ENCODE measurements around the gene PKIG. TPM values are rescaled to one million over a fixed set of nuclear protein-coding genes. Genes with fewer than 3 reads are reported as not detected.
A peak's percentile ranks its signal among the peaks of the same experiment; 100 is the strongest.

The PKIG gene
- total RNA-seq, 2 donors from 2014 or later, result 24.4 to 46.1 TPM

DNA sequence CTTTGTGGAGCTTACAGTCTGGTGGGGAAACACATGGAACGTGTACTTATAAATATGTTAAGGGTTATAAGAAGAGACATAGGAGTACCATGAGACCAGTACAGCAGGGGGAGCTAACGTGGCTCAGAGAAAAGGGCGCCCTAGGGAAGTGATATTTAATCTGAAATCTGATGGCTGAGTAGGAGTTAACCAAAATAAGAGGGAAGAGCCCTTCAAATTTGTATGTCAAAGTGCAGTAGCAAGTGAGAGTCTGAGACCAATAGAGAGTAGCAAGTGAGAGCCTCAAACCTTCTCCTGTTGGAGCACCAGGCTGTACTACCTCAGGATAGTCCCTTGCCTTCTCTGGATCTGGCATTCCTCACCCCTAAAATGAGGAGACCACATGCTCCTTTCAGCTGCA, 6.1 kb upstream of the PKIG start:
- Histone ChIP-seq H3K9me3 (no peaks in the 10 kb centered on the region), H3K9ac (ENCODE audit: low read depth in 2 of 2, low read length in 2 of 2) (no peak overlapping the region), H3K27ac (no peak overlapping the region), H3K27me3 (no peaks in the 10 kb centered on the region), H3K36me3 (no peaks in the 10 kb centered on the region), H3K4me3 (no peak overlapping the region), H3K4me1 (no peaks in the 10 kb centered on the region)
- DNase-seq, result no peak
- intact Hi-C loops (cut with DNase I), result no loop called here
- TF ChIP-seq, protein P1, sequence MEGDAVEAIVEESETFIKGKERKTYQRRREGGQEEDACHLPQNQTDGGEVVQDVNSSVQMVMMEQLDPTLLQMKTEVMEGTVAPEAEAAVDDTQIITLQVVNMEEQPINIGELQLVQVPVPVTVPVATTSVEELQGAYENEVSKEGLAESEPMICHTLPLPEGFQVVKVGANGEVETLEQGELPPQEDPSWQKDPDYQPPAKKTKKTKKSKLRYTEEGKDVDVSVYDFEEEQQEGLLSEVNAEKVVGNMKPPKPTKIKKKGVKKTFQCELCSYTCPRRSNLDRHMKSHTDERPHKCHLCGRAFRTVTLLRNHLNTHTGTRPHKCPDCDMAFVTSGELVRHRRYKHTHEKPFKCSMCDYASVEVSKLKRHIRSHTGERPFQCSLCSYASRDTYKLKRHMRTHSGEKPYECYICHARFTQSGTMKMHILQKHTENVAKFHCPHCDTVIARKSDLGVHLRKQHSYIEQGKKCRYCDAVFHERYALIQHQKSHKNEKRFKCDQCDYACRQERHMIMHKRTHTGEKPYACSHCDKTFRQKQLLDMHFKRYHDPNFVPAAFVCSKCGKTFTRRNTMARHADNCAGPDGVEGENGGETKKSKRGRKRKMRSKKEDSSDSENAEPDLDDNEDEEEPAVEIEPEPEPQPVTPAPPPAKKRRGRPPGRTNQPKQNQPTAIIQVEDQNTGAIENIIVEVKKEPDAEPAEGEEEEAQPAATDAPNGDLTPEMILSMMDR (IDR thresholded peaks at IDR 0.05), result no peak

DNA sequence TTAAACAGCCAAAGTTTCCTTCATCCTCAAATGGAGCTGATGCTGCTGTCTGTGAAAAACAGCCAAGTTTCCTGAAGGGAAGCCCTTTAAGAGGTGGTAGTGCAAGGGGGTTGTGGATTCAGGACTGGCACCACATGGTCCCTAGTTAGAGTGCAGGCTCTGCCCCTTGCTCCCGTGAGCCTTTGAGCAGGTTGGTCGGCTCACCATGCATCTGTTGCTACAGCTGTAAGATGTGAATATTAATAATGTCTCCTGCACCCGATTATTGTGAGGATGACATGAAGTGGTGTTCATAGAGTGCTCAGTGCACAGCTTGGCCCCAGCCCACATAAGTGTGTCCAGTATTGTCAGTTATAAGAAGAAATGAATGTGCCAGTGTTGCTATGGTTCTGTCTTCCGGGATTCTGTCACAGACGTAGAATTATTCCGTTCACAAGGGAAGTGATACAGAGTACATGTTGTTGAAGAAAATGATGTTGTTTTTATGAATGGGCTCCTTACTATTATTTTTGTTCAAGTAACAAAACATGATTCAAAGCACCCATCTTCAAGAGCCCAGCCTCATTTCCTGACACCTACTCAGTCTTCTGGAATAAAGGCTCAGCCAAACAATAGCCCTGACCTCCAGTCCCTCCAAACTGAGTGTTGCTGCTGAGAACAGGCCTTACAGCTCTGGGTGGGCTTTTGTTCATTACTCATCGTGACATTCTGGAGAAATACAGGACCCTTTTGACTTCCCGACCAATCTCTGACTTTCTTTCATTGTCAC, 2.9 kb upstream of the PKIG start:
- DNase-seq, result no peak
- intact Hi-C loops (cut with DNase I), result no loop called here
- Histone ChIP-seq H3K27me3 (no peaks in the 10 kb centered on the region), H3K27ac (no peak overlapping the region), H3K36me3 (no peaks in the 10 kb centered on the region), H3K4me3 (no peak overlapping the region), H3K4me1 (no peaks in the 10 kb centered on the region), H3K9me3 (no peaks in the 10 kb centered on the region), H3K9ac (ENCODE audit: low read depth in 2 of 2, low read length in 2 of 2) (no peak overlapping the region)
- TF ChIP-seq, protein P1 (IDR thresholded peaks at IDR 0.05), result no peak

GRCh38 chr20:44580581-44581268, 1.7 kb upstream of the PKIG start:
- Histone ChIP-seq H3K27me3 (no peaks in the 10 kb centered on the region), H3K27ac (peak overlapping the region; percentile 54), H3K9ac (ENCODE audit: low read depth in 2 of 2, low read length in 2 of 2) (no peak overlapping the region), H3K4me3 (no peak overlapping the region), H3K9me3 (no peaks in the 10 kb centered on the region), H3K36me3 (no peaks in the 10 kb centered on the region), H3K4me1 (no peaks in the 10 kb centered on the region)
- DNase-seq, result no peak
- intact Hi-C loops (cut with DNase I), result no loop called here
- TF ChIP-seq, protein P1 (IDR thresholded peaks at IDR 0.05), result no peak

DNA sequence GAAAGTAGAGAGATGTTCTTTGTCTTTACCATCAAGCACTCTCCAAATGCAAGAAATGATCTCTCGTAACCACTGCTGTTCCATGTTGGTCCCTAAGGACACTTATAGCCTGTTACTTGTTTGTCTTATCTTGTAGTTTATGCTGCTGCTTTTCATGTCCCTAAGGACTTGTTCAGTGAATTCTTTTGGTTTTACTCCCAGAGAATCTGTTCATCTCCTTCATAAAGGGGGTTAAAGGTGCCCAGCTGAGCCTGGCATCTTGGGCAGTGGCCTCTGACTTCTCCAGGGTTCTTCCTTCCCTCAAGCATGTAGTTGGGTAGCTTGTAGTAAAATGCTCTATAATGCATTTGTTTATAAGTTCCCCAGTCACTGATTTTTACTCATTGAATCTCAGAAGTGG, 864 bp upstream of the PKIG start:
- Histone ChIP-seq H3K4me1 (no peaks in the 10 kb centered on the region), H3K27me3 (no peaks in the 10 kb centered on the region), H3K4me3 (no peak overlapping the region), H3K36me3 (no peaks in the 10 kb centered on the region), H3K9me3 (no peaks in the 10 kb centered on the region), H3K9ac (ENCODE audit: low read depth in 2 of 2, low read length in 2 of 2) (no peak overlapping the region), H3K27ac (peak overlapping the region; percentile 54)
- TF ChIP-seq, protein P1 (IDR thresholded peaks at IDR 0.05), result no peak
- intact Hi-C loops (cut with DNase I), result no loop called here
- DNase-seq, result no peak

DNA sequence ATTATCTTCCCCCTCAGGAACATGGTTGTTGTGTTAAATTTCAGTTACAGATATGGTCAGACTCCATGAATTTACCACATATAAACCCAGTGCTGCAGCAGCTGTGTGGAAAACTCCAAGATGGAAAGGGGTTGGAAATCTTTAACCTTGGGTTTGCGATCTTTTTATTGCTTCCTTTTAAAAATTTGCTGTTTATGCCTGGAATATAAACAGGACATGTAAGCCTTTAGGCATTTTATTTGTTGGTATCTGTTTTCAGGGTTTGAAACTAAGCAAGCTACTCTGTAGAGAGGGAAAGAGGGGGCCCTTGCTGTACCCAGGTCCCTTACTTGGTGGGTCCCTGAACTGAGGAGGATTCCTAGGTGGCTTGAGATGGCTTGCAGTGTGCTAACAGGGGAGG, 778 bp downstream of the PKIG start:
- Histone ChIP-seq H3K9ac (ENCODE audit: low read depth in 2 of 2, low read length in 2 of 2) (no peak overlapping the region), H3K27me3 (no peaks in the 10 kb centered on the region), H3K36me3 (no peaks in the 10 kb centered on the region), H3K27ac (peak overlapping the region; percentile 54), H3K4me1 (no peaks in the 10 kb centered on the region), H3K4me3 (no peak overlapping the region), H3K9me3 (no peaks in the 10 kb centered on the region)
- no peak for DNase-seq
- TF ChIP-seq, protein P1 (IDR thresholded peaks at IDR 0.05), result no peak
- intact Hi-C loops (cut with DNase I), result no loop called here

All from colonic mucosa (tissue), 4 donors.